SK-N-SH (cell line): ENCODE measurements around the gene CEP120. TPM values are rescaled to one million over a fixed set of nuclear protein-coding genes. Genes with fewer than 3 reads are reported as not detected.

Experiments
- CTCF ChIA-PET: fragments of 300-600, 350-600 bp; formaldehyde crosslinking; extraction: SDS; loops from one replicate; lab custom pipeline; 2021; lab: Yijun Ruan, JAX
- POLR2A ChIA-PET: fragments of 350-600 bp; sonication (Branson Sonifier 250); formaldehyde crosslinking; extraction: SDS; loops from one replicate; lab custom pipeline; 2020; ENCODE audit warnings: antibody characterized with exemption, inconsistent platforms; lab: Yijun Ruan, JAX
- DNase-seq: peaks from one replicate; pipeline ENCODE4 v3.0.0; 2012
- H2AFZ ChIP-seq: fragments of 200-600 bp; sonication (generic); 2 replicates; pipeline ENCODE4 v1.8.1; 2016; ENCODE audit warnings: antibody characterized with exemption, mild to moderate bottlenecking, low read depth
- H3F3A ChIP-seq: fragments of 200-600 bp; sonication (generic); replicated peaks from 2 replicates; pipeline ENCODE3; 2016; ENCODE audit warnings: antibody characterized with exemption, mild to moderate bottlenecking; ENCODE audit not compliant: insufficient read depth
- H3K27ac ChIP-seq, 2 experiments: fragments of 200-500 bp in 1 of 2; fragments of 200-600 bp in 1 of 2; sonication (Bioruptor generic) in 1 of 2; sonication (generic), shearing (Covaris generic) in 1 of 2; 2 replicates each; pipeline versions ENCODE4 v1.5.1 to v1.6.1; 2014 to 2016; ENCODE audit warnings: low read depth in 2 of 2, inconsistent platforms in 1 of 2, low read length in 1 of 2, mild to moderate bottlenecking in 1 of 2, mixed read lengths in 1 of 2
- H3K27me3 ChIP-seq: fragments of 200-600 bp; sonication (generic), shearing (Covaris generic); 2 replicates; pipeline ENCODE4 v1.6.1; 2016; ENCODE audit warnings: mixed run types; ENCODE audit not compliant: insufficient read depth
- H3K36me3 ChIP-seq, 2 experiments: fragments of 200-500 bp in 1 of 2; fragments of 200-600 bp in 1 of 2; sonication (Bioruptor generic) in 1 of 2; sonication (generic) in 1 of 2; replicated peaks in 1 of 2; 2 replicates each; pipeline versions ENCODE3 to v1.5.1; 2014 to 2016; ENCODE audit warnings: low read length in 1 of 2, mild to moderate bottlenecking in 1 of 2; ENCODE audit not compliant: insufficient read depth in 2 of 2, control insufficient read depth in 1 of 2
- H3K4me1 ChIP-seq, 2 experiments: fragments of 200-500 bp in 1 of 2; fragments of 200-600 bp in 1 of 2; sonication (Bioruptor generic) in 1 of 2; sonication (generic), shearing (Covaris generic) in 1 of 2; 2 replicates each; pipeline versions ENCODE4 v1.5.1 to v1.6.1; 2014 to 2016; ENCODE audit warnings: low read depth in 1 of 2, low read length in 1 of 2, mixed run types in 1 of 2; ENCODE audit not compliant: insufficient read depth in 2 of 2, control insufficient read depth in 1 of 2
- H3K4me2 ChIP-seq: fragments of 200-600 bp; sonication (generic), shearing (Covaris generic); 2 replicates; pipeline ENCODE4 v1.6.1; 2017; ENCODE audit warnings: mixed run types
- H3K4me3 ChIP-seq, 2 experiments: fragments of 200-500 bp in 1 of 2; fragments of 200-600 bp in 1 of 2; sonication (Bioruptor generic) in 1 of 2; sonication (generic), shearing (Covaris generic) in 1 of 2; 2 replicates each; pipeline versions ENCODE4 v1.5.1 to v1.8.1; 2014 to 2016; ENCODE audit warnings: low read depth in 2 of 2, inconsistent platforms in 1 of 2, low read length in 1 of 2, mild to moderate bottlenecking in 1 of 2, mixed read lengths in 1 of 2, moderate library complexity in 1 of 2
- H3K79me2 ChIP-seq: fragments of 200-600 bp; sonication (generic); 2 replicates; pipeline ENCODE4 v1.8.1; 2017; ENCODE audit warnings: mild to moderate bottlenecking; ENCODE audit not compliant: insufficient read depth
- H3K9ac ChIP-seq: fragments of 200-600 bp; sonication (generic); 2 replicates; pipeline ENCODE4 v1.6.1; 2017; ENCODE audit warnings: mixed run types
- H3K9me2 ChIP-seq: fragments of 200-600 bp; sonication (generic); 2 replicates; pipeline ENCODE4 v1.6.1; 2017; ENCODE audit warnings: mixed run types
- H3K9me3 ChIP-seq: fragments of 200-600 bp; sonication (generic); 2 replicates; pipeline ENCODE4 v1.6.1; 2017; ENCODE audit warnings: mixed run types, mild to moderate bottlenecking, moderate library complexity
- H4K20me1 ChIP-seq: fragments of 200-600 bp; sonication (generic); 2 replicates; pipeline ENCODE4 v1.6.1; 2017; ENCODE audit warnings: mild to moderate bottlenecking, mixed run types; ENCODE audit not compliant: insufficient read depth
- FOSL2 ChIP-seq: IDR thresholded peaks from 2 replicates; pipeline ENCODE4 v1.4.0; 2012; ENCODE audit warnings: low read depth, mild to moderate bottlenecking, moderate library complexity, borderline replicate concordance
- FOXJ3 ChIP-seq: sonication (generic); formaldehyde crosslinking; IDR thresholded peaks from 2 replicates; pipeline ENCODE4 v1.5.1; 2020; ENCODE audit warnings: mild to moderate bottlenecking, missing genetic modification reagents
- JUND ChIP-seq: IDR thresholded peaks from 2 replicates; pipeline ENCODE4 v1.4.0; 2012
- MAX ChIP-seq: IDR thresholded peaks from 2 replicates; pipeline ENCODE4 v1.4.0; 2012; ENCODE audit warnings: low read depth
- MXI1 ChIP-seq: IDR thresholded peaks from 2 replicates; pipeline ENCODE4 v1.6.1; 2012; ENCODE audit warnings: mild to moderate bottlenecking, low read depth, low read length, improper control_type of control experiment
- NFIC ChIP-seq: IDR thresholded peaks from 2 replicates; pipeline ENCODE4 v1.4.0; 2012; ENCODE audit warnings: borderline replicate concordance
- POLR2AphosphoS5 ChIP-seq: IDR thresholded peaks from 2 replicates; pipeline ENCODE4 v1.6.1; 2012; ENCODE audit warnings: low read depth, low read length
- RCOR1 ChIP-seq: fragments of 150-350 bp; IDR thresholded peaks from 2 replicates; pipeline ENCODE4 v1.6.1; 2017; ENCODE audit warnings: antibody characterized with exemption, low read length
- TAF1 ChIP-seq: IDR thresholded peaks from 2 replicates; pipeline ENCODE4 v1.6.1; 2012; ENCODE audit warnings: low read depth, mild to moderate bottlenecking, low read length, moderate library complexity, borderline replicate concordance
- WGBS: methylation state at CpG from one replicate; pipeline ENCODE4 v1.1.6; 2017; ENCODE audit warnings: low lambda C conversion rate; 5-methylcytosine and 5-hydroxymethylcytosine counted together
- polyA plus RNA-seq, 3 experiments: library from polyadenylated mRNA; depleted of rRNA; stranded (reverse); fragments of >200 nt; gene quantifications; 2 replicates each; pipeline ENCODE4 v1.2.3, GENCODE V29; 2012
- TF ChIP-seq, protein P1 (sequence below): fragments of 150-350 bp; IDR thresholded peaks from 2 replicates; pipeline ENCODE4 v1.6.1; 2017; ENCODE audit warnings: antibody characterized with exemption, low read length, low read depth, borderline replicate concordance

Gene CEP120
- polyA plus RNA-seq, 1 of the 3 experiments (the other 2 are of a cell fraction), result 5.0 TPM

GRCh38 chr5:123428521-123429220, 5.5 kb upstream of the CEP120 start:
- H3K36me3 ChIP-seq, result no peaks in the 10 kb centered on the region
- H3K79me2 ChIP-seq, result no peaks in the 10 kb centered on the region
- CTCF ChIA-PET, result interaction anchor here (1.2 kb wide), 1 partner anchor 77 kb away, joined by 3 read pairs; no protein-coding TSS in a partner anchor
- H3K9ac ChIP-seq, result no peak overlapping the region
- no peak overlapping the region for H3K4me2 ChIP-seq
- POLR2A ChIA-PET, result no interaction called here
- H3K9me2 ChIP-seq, result no peaks in the 10 kb centered on the region
- TF ChIP-seq POLR2AphosphoS5 (no peak), FOSL2 (no peak), MAX (no peak), FOXJ3 (CRISPR knock-in tag) (no peak), MXI1 (no peak), RCOR1 (no peak), JUND (no peak)
- TF ChIP-seq, protein P1, sequence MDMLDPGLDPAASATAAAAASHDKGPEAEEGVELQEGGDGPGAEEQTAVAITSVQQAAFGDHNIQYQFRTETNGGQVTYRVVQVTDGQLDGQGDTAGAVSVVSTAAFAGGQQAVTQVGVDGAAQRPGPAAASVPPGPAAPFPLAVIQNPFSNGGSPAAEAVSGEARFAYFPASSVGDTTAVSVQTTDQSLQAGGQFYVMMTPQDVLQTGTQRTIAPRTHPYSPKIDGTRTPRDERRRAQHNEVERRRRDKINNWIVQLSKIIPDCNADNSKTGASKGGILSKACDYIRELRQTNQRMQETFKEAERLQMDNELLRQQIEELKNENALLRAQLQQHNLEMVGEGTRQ, result no peak
- no peak overlapping the region for H3K27ac ChIP-seq
- no peak for DNase-seq
- peaks cover 0 to 9% of the 10 kb centered on the region in 2 experiments; a peak in 1 of 4 replicates for H3K4me1 ChIP-seq
- no peak overlapping the region for H3K4me3 ChIP-seq
- no peak overlapping the region for H2AFZ ChIP-seq
- H3F3A ChIP-seq, result no peaks in the 10 kb centered on the region
- no peaks in the 10 kb centered on the region for H4K20me1 ChIP-seq
- no peaks in the 10 kb centered on the region for H3K9me3 ChIP-seq
- 77% methylated on average over 3 of the region's 3 CpGs for WGBS
- no peaks in the 10 kb centered on the region for H3K27me3 ChIP-seq

GRCh38 chr5:123427281-123427680, 4.1 kb upstream of the CEP120 start:
- CTCF ChIA-PET, result interaction anchor here (1.0 to 1.4 kb wide), 3 partner anchors 11 to 183 kb away, joined by 3 to 4 read pairs (median 4); no protein-coding TSS in a partner anchor
- H3K4me1 ChIP-seq, result peaks cover 0 to 9% of the 10 kb centered on the region in 2 experiments; a peak in 2 of 4 replicates
- H3K4me2 ChIP-seq, result no peak overlapping the region
- WGBS, result 77% methylated on average over 2 of the region's 2 CpGs
- no peak for TF ChIP-seq TAF1
- TF ChIP-seq NFIC, result no peak
- TF ChIP-seq, all 33 proteins: peak for 0
- POLR2A ChIA-PET, result no interaction called here
- peaks cover 4% of the 10 kb centered on the region; the same call in 1 of the 2 replicates for H3K79me2 ChIP-seq
- H4K20me1 ChIP-seq, result no peaks in the 10 kb centered on the region
- H3K27ac ChIP-seq, result no peak overlapping the region
- H3K27me3 ChIP-seq, result no peaks in the 10 kb centered on the region
- no peaks in the 10 kb centered on the region for H3F3A ChIP-seq
- H2AFZ ChIP-seq, result no peak overlapping the region
- no peaks in the 10 kb centered on the region for H3K9me3 ChIP-seq
- H3K4me3 ChIP-seq, result no peak overlapping the region
- no peaks in the 10 kb centered on the region for H3K9me2 ChIP-seq
- H3K9ac ChIP-seq, result no peak overlapping the region
- no peak for DNase-seq
- H3K36me3 ChIP-seq, result no peaks in the 10 kb centered on the region
